ENCODE data around the gene GABRG2.

GABRG2 gene

GRCh38 chr5:162193012-162193411 lies 125.4 kb downstream of the GABRG2 start:
- Histone ChIP-seq H3K4me1 (ENCODE audit: control insufficient read depth in 1 of 2, insufficient read depth in 2 of 2, low read length in 2 of 2) (no peaks in the 10 kb centered on the region), H3K27me3 (ENCODE audit: low read depth, low read length) (no peaks in the 10 kb centered on the region), H3K9me3 (ENCODE audit: control insufficient read depth in 1 of 2, low read length in 2 of 2) (no peaks in the 10 kb centered on the region), H3K36me3 (ENCODE audit: control insufficient read depth in 1 of 2, insufficient read depth in 2 of 2, low read length in 2 of 2) (no peaks in the 10 kb centered on the region), H3K27ac (ENCODE audit: low read length) (no peak overlapping the region), H3K4me3 (ENCODE audit: low read depth in 1 of 2, low read length in 2 of 2) (no peak overlapping the region)

- no peak overlapping the region for H3K27ac ChIP-seq (ENCODE audit: low read length)
- no peak overlapping the region for H3K4me3 ChIP-seq (ENCODE audit: low read depth in 1 of 2, low read length in 2 of 2)
- H3K9me3 ChIP-seq (ENCODE audit: control insufficient read depth in 1 of 2, low read length in 2 of 2): no peaks in the 10 kb centered on the region
- H3K27me3 ChIP-seq (ENCODE audit: low read depth, low read length): no peaks in the 10 kb centered on the region
- no peaks in the 10 kb centered on the region for H3K4me1 ChIP-seq (ENCODE audit: control insufficient read depth in 1 of 2, insufficient read depth in 2 of 2, low read length in 2 of 2)
- no peaks in the 10 kb centered on the region for H3K36me3 ChIP-seq (ENCODE audit: control insufficient read depth in 1 of 2, insufficient read depth in 2 of 2, low read length in 2 of 2)
These were observed 128.8 kb downstream of the GABRG2 start for GRCh38 chr5:162196351-162196750.

GRCh38 chr5:162202285-162202880 lies 134.8 kb downstream of the GABRG2 start:
- Histone ChIP-seq H3K4me3 (ENCODE audit: low read depth in 1 of 2, low read length in 2 of 2) (no peak overlapping the region), H3K27ac (ENCODE audit: low read length) (no peak overlapping the region), H3K4me1 (ENCODE audit: control insufficient read depth in 1 of 2, insufficient read depth in 2 of 2, low read length in 2 of 2) (no peaks in the 10 kb centered on the region), H3K27me3 (ENCODE audit: low read depth, low read length) (no peaks in the 10 kb centered on the region), H3K36me3 (ENCODE audit: control insufficient read depth in 1 of 2, insufficient read depth in 2 of 2, low read length in 2 of 2) (no peaks in the 10 kb centered on the region), H3K9me3 (ENCODE audit: control insufficient read depth in 1 of 2, low read length in 2 of 2) (no peaks in the 10 kb centered on the region)

Data from muscle layer of duodenum (tissue), 2 donors.